Measurements from ENCODE around the gene NR2C2AP. TPM values are rescaled to one million over a fixed set of nuclear protein-coding genes. Genes with fewer than 3 reads are reported as not detected.

NR2C2AP gene
- total and polyA plus RNA-seq, 2 donors (not counting 3 experiments of a cell fraction or from before 2014, with no cell fraction given), result 11.9 to 17.5 TPM

DNA sequence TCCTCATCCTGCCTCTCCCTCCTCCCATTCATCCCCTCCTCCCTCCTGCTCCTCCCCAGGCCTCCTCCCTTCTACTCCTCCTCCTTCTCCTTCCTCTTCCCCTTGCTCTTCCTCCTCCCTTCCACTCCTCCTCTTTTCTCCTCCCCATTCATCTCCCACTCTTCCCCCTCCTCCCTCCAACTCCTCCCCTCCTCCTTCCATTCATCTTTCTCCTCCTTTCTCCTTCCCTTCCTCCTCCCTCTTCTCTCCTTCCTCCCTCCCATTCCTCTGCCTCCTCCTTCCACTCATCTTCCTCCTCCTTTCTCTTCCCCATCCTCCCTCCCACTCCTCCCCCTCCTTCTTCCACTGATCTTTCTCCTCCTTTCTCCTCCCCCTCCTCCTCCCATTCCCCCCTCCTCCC is 36.5 kb upstream of the NR2C2AP start:
- ChIA-PET CTCF (no interaction called here), POLR2A (no interaction called here)
- Histone ChIP-seq H3K9me3 (replicated peaks; ENCODE audit: control insufficient read depth, insufficient read depth, low read length) (peaks cover under 1% of the 10 kb centered on the region), H2AFZ (ENCODE audit: low read depth, low read length) (no peak overlapping the region), H3K4me2 (ENCODE audit: insufficient read depth, low read length) (no peak overlapping the region), H4K20me1 (replicated peaks; ENCODE audit: control insufficient read depth, extremely low read depth, insufficient read depth, low read length) (no peaks in the 10 kb centered on the region), H3K27me3 (ENCODE audit: control insufficient read depth in 2 of 2, insufficient read depth in 2 of 2, low read length in 2 of 2) (no peaks in the 10 kb centered on the region), H3K79me2 (ENCODE audit: control insufficient read depth, insufficient read depth, low read length) (no peaks in the 10 kb centered on the region), H3K4me3 (replicated peaks in 1 of 3; ENCODE audit: insufficient read depth in 1 of 3, low read depth in 1 of 3, low read length in 3 of 3) (no peak overlapping the region), H3K36me3 (ENCODE audit: control insufficient read depth in 2 of 2, extremely low read depth in 1 of 2, insufficient read depth in 2 of 2, low read length in 2 of 2) (no peaks in the 10 kb centered on the region), H3K9ac (replicated peaks; ENCODE audit: extremely low read depth, insufficient read depth, low read length) (no peak overlapping the region), H3K9me1 (replicated peaks; ENCODE audit: control insufficient read depth, extremely low read depth, insufficient read depth, low read length) (no peaks in the 10 kb centered on the region), H3K4me1 (ENCODE audit: control insufficient read depth, extremely low read depth, insufficient read depth, low read length) (no peaks in the 10 kb centered on the region), H3K27ac (ENCODE audit: insufficient read depth, low read depth, low read length) (no peak overlapping the region)
- intact Hi-C loops (cut with micrococcal nuclease) (no loop called here), dilution Hi-C loops (cut with MboI; ENCODE audit: extremely low pct_ligation_motif_present, low sequenced_read_pairs) (no loop called here)
- TF ChIP-seq MYC (IDR thresholded peaks at IDR 0.05; ENCODE audit: low read depth, low read length) (no peak), POLR2AphosphoS5 (IDR thresholded peaks at IDR 0.05; ENCODE audit: insufficient read depth, low read depth, low read length) (no peak), GATA2 (IDR thresholded peaks at IDR 0.05; ENCODE audit: insufficient read depth, insufficient read length, low read depth, low read length) (no peak), MAX (IDR thresholded peaks at IDR 0.05; ENCODE audit: insufficient read depth, insufficient read length) (no peak), EZH2 (IDR thresholded peaks at IDR 0.05; ENCODE audit: borderline replicate concordance, low read depth, low read length, severe bottlenecking) (no peak), POLR2A (IDR thresholded peaks at IDR 0.05; ENCODE audit: low read depth, low read length) (no peak), FOS (IDR thresholded peaks at IDR 0.05; ENCODE audit: borderline replicate concordance, insufficient read depth, low read length) (no peak), JUN (IDR thresholded peaks at IDR 0.05; ENCODE audit: borderline replicate concordance, insufficient read depth, insufficient read length, low read depth) (no peak)
- TF ChIP-seq, protein P1, sequence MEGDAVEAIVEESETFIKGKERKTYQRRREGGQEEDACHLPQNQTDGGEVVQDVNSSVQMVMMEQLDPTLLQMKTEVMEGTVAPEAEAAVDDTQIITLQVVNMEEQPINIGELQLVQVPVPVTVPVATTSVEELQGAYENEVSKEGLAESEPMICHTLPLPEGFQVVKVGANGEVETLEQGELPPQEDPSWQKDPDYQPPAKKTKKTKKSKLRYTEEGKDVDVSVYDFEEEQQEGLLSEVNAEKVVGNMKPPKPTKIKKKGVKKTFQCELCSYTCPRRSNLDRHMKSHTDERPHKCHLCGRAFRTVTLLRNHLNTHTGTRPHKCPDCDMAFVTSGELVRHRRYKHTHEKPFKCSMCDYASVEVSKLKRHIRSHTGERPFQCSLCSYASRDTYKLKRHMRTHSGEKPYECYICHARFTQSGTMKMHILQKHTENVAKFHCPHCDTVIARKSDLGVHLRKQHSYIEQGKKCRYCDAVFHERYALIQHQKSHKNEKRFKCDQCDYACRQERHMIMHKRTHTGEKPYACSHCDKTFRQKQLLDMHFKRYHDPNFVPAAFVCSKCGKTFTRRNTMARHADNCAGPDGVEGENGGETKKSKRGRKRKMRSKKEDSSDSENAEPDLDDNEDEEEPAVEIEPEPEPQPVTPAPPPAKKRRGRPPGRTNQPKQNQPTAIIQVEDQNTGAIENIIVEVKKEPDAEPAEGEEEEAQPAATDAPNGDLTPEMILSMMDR (IDR thresholded peaks at IDR 0.05; ENCODE audit: extremely low read depth in 1 of 2, insufficient read depth in 1 of 2, low read depth in 1 of 2, low read length in 2 of 2), result no peak
- BruUV-seq (replicated peaks), result no TSS peak
- FAIRE-seq, result no peak
- DNase-seq (ENCODE audit: low read depth, low spot score), result no peak
